ENCODE results near the gene VHLL. TPM values are rescaled to one million over a fixed set of nuclear protein-coding genes. Genes with fewer than 3 reads are reported as not detected.

VHLL gene
- total and polyA plus RNA-seq, 2 of the 13 experiments (the other 11 are each of a cell fraction or from before 2014, with no cell fraction given): 0.24 TPM; not detected in 1

- ChIA-PET CTCF (ENCODE audit: low intra/inter-chr PET ratio, low total read pairs) (no interaction called here), POLR2A (interaction anchor here (3.1 kb wide), 1 partner anchor 12 kb away, joined by 18 read pairs; the partner anchor contains the start of gene SMG5)
- no peak for TF ChIP-seq KDM4B (CRISPR knock-in tag; IDR thresholded peaks at IDR 0.05)
- TF ChIP-seq ZHX1 (CRISPR knock-in tag; IDR thresholded peaks at IDR 0.05; ENCODE audit: low read depth): no peak
- no peak for TF ChIP-seq NFKB2 (CRISPR knock-in tag; IDR thresholded peaks at IDR 0.05; ENCODE audit: borderline replicate concordance)
- TF ChIP-seq, protein P1, sequence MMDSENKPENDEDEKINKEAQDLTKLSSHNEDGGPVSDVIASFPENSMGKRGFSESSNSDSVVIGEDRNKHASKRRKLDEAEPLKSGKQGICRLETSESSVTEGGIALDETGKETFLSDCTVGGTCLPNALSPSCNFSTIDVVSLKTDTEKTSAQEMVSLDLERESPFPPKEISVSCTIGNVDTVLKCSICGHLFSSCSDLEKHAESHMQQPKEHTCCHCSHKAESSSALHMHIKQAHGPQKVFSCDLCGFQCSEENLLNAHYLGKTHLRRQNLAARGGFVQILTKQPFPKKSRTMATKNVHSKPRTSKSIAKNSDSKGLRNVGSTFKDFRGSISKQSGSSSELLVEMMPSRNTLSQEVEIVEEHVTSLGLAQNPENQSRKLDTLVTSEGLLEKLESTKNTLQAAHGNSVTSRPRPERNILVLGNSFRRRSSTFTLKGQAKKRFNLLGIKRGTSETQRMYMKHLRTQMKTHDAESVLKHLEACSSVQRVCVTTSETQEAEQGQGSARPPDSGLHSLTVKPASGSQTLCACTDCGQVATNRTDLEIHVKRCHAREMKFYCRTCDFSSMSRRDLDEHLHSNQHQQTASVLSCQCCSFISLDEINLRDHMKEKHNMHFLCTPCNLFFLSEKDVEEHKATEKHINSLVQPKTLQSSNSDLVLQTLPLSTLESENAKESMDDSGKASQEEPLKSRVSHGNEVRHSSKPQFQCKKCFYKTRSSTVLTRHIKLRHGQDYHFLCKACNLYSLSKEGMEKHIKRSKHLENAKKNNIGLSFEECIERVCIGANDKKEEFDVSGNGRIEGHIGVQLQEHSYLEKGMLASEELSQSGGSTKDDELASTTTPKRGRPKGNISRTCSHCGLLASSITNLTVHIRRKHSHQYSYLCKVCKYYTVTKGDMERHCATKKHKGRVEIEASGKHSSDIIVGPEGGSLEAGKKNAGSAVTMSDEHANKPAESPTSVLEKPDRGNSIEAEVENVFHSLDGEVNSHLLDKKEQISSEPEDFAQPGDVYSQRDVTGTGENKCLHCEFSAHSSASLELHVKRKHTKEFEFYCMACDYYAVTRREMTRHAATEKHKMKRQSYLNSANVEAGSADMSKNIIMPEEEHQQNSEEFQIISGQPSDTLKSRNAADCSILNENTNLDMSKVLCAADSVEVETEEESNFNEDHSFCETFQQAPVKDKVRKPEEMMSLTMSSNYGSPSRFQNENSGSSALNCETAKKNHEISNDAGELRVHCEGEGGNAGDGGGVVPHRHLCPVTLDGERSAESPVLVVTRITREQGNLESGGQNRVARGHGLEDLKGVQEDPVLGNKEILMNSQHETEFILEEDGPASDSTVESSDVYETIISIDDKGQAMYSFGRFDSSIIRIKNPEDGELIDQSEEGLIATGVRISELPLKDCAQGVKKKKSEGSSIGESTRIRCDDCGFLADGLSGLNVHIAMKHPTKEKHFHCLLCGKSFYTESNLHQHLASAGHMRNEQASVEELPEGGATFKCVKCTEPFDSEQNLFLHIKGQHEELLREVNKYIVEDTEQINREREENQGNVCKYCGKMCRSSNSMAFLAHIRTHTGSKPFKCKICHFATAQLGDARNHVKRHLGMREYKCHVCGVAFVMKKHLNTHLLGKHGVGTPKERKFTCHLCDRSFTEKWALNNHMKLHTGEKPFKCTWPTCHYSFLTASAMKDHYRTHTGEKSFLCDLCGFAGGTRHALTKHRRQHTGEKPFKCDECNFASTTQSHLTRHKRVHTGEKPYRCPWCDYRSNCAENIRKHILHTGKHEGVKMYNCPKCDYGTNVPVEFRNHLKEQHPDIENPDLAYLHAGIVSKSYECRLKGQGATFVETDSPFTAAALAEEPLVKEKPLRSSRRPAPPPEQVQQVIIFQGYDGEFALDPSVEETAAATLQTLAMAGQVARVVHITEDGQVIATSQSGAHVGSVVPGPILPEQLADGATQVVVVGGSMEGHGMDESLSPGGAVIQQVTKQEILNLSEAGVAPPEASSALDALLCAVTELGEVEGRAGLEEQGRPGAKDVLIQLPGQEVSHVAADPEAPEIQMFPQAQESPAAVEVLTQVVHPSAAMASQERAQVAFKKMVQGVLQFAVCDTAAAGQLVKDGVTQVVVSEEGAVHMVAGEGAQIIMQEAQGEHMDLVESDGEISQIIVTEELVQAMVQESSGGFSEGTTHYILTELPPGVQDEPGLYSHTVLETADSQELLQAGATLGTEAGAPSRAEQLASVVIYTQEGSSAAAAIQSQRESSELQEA (CRISPR knock-in tag; IDR thresholded peaks at IDR 0.05; ENCODE audit: not compliant biosample characterization): no peak
- no peak for TF ChIP-seq ZNF180 (CRISPR knock-in tag; IDR thresholded peaks at IDR 0.05; ENCODE audit: borderline replicate concordance, low read depth)
- TF ChIP-seq SMAD9 (CRISPR knock-in tag; IDR thresholded peaks at IDR 0.05): no peak
- TF ChIP-seq ZMAT3 (CRISPR knock-in tag; conservative IDR thresholded peaks at IDR 0.05): no peak
- TF ChIP-seq, protein P2, sequence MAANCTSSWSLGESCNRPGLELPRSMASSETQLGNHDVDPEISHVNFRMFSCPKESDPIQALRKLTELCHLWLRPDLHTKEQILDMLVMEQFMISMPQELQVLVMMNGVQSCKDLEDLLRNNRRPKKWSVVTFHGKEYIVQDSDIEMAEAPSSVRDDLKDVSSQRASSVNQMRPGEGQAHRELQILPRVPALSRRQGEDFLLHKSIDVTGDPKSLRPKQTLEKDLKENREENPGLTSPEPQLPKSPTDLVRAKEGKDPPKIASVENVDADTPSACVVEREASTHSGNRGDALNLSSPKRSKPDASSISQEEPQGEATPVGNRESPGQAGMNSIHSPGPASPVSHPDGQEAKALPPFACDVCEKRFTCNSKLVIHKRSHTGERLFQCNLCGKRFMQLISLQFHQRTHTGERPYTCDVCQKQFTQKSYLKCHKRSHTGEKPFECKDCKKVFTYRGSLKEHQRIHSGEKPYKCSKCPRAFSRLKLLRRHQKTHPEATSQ (CRISPR knock-in tag; IDR thresholded peaks at IDR 0.05; ENCODE audit: borderline replicate concordance): no peak
- no peak for TF ChIP-seq ZNF670 (CRISPR knock-in tag; IDR thresholded peaks at IDR 0.05; ENCODE audit: borderline replicate concordance)
- TF ChIP-seq HIVEP1 (CRISPR knock-in tag; IDR thresholded peaks at IDR 0.05): no peak
- Histone ChIP-seq H3K4me1 (ENCODE audit: insufficient read depth, low read length) (no peaks in the 10 kb centered on the region), H3K27ac (ENCODE audit: extremely low read length, insufficient read depth, low read length) (no peak overlapping the region), H3K79me2 (ENCODE audit: insufficient read depth, low read length) (no peaks in the 10 kb centered on the region), H3K27me3 (ENCODE audit: control insufficient read depth in 1 of 2, insufficient read depth in 2 of 2, low read length in 2 of 2) (no peaks in the 10 kb centered on the region), H3K4me3 (replicated peaks in 1 of 3; ENCODE audit: insufficient read depth in 1 of 3, low read depth in 2 of 3, low read length in 3 of 3) (no peak overlapping the region), H4K20me1 (ENCODE audit: insufficient read depth, low read length) (no peaks in the 10 kb centered on the region), H2AFZ (ENCODE audit: low read length) (no peak overlapping the region), H3K9me3 (ENCODE audit: low read length) (no peaks in the 10 kb centered on the region), H3K36me3 (replicated peaks in 1 of 2; ENCODE audit: control insufficient read depth in 1 of 2, insufficient read depth in 2 of 2, low read length in 2 of 2) (peaks cover 49 to 82% of the 10 kb centered on the region in 2 experiments), H3K9ac (ENCODE audit: insufficient read depth, low read depth, low read length) (no peak overlapping the region), H3K4me2 (ENCODE audit: low read depth, low read length) (no peak overlapping the region)
- FAIRE-seq: no peak
- no peak for DNase-seq (ENCODE audit: low spot score)
- no TSS peak for BruUV-seq (replicated peaks)
- WGBS (ENCODE audit: low lambda C conversion rate): 100% methylated on average over 3 of the region's 3 CpGs
- intact Hi-C loops (cut with micrococcal nuclease; ENCODE audit: unreplicated experiment): no loop called here
- in situ Hi-C loops (cut with HindIII; ENCODE audit: extremely low pct_ligation_motif_present, low pct_unique_long_range_greater_than_20kb): no loop called here
- ATAC-seq: no peak
Observed at GRCh38 chr1:156270314-156270713, 28.8 kb downstream of the VHLL start.
